Thoracic aorta (tissue), 2 donors: ENCODE results near the gene NEDD1. TPM values are rescaled to one million over a fixed set of nuclear protein-coding genes. Genes with fewer than 3 reads are reported as not detected.

Experiments used
- ATAC-seq: fragments of 150-250 bp; one replicate; pipeline ENCODE4 v1.8.0; 2017; ENCODE audit warnings: low read depth; ENCODE audit not compliant: insufficient number of reproducible peaks, low FRiP score
- DNase-seq: peaks from one replicate; pipeline ENCODE4 v3.0.0-alpha.2; 2020; ENCODE audit warnings: low spot score
- H3K27ac ChIP-seq, 2 donors: fragments of 200-600 bp; sonication (generic); 1 replicate in 1 of 2; 2 replicates in 1 of 2; pipeline ENCODE4 v1.5.1; 2016; ENCODE audit warnings: mild to moderate bottlenecking in 2 of 2, moderate library complexity in 2 of 2
- H3K27me3 ChIP-seq: fragments of 200-600 bp; sonication (generic); replicated peaks from 2 replicates; pipeline ENCODE4 v1.6.0; 2016; ENCODE audit warnings: mild to moderate bottlenecking; ENCODE audit not compliant: insufficient read depth
- H3K36me3 ChIP-seq: fragments of 200-600 bp; sonication (generic); one replicate; pipeline ENCODE4 v1.5.1; 2016
- H3K4me1 ChIP-seq, 2 donors: fragments of 200-600 bp; sonication (generic); 1 replicate in 1 of 2; 2 replicates in 1 of 2; pipeline versions ENCODE4 v1.5.1 to v1.6.0; 2016; ENCODE audit warnings: low read depth in 2 of 2, mild to moderate bottlenecking in 1 of 2; ENCODE audit not compliant: control insufficient read depth in 1 of 2
- H3K4me3 ChIP-seq: fragments of 200-600 bp; sonication (generic); 2 replicates; pipeline ENCODE4 v1.5.1; 2016; ENCODE audit warnings: mild to moderate bottlenecking
- H3K9me3 ChIP-seq: fragments of 200-600 bp; sonication (generic); 2 replicates; pipeline ENCODE4 v1.5.1; 2016
- CTCF ChIP-seq: fragments of 200-600 bp; sonication (generic); IDR thresholded peaks from one replicate; pipeline ENCODE4 v1.5.1; 2019; ENCODE audit warnings: antibody characterized with exemption
- total RNA-seq, 2 donors: library from RNA; depleted of rRNA; stranded (reverse); fragments of >200 nt; gene quantifications; one replicate each; pipeline versions ENCODE4 v1.1.0 to v1.2.3, GENCODE V29; 2016

The NEDD1 gene
- total RNA-seq, 2 donors from 2014 or later: 11.5 to 35.6 TPM

- Histone ChIP-seq H3K4me1 (no peaks in the 10 kb centered on the region), H3K27me3 (no peaks in the 10 kb centered on the region), H3K27ac (no peak overlapping the region), H3K36me3 (no peaks in the 10 kb centered on the region), H3K4me3 (no peak overlapping the region), H3K9me3 (no peaks in the 10 kb centered on the region)
- TF ChIP-seq CTCF: no peak
- ATAC-seq (no peak), DNase-seq (no peak)
These were observed 23.5 kb upstream of the NEDD1 start for GRCh38 chr12:96883571-96883970.

GRCh38 chr12:96886998-96887677, 19.9 kb upstream of the NEDD1 start:
- no peaks in the 10 kb centered on the region for H3K4me1 ChIP-seq
- H3K9me3 ChIP-seq: no peaks in the 10 kb centered on the region
- no peak for TF ChIP-seq CTCF
- H3K27ac ChIP-seq: no peak overlapping the region
- ATAC-seq (no peak), DNase-seq (no peak)
- H3K4me3 ChIP-seq: no peak overlapping the region
- H3K36me3 ChIP-seq: no peaks in the 10 kb centered on the region
- H3K27me3 ChIP-seq: no peaks in the 10 kb centered on the region

GRCh38 chr12:96889273-96889933, 17.7 kb upstream of the NEDD1 start:
- TF ChIP-seq CTCF: no peak
- Histone ChIP-seq H3K9me3 (no peaks in the 10 kb centered on the region), H3K27me3 (no peaks in the 10 kb centered on the region), H3K36me3 (no peaks in the 10 kb centered on the region), H3K4me1 (no peaks in the 10 kb centered on the region), H3K27ac (no peak overlapping the region), H3K4me3 (no peak overlapping the region)
- DNase-seq (no peak), ATAC-seq (no peak)

GRCh38 chr12:96890331-96890730, 16.7 kb upstream of the NEDD1 start:
- TF ChIP-seq CTCF: no peak

GRCh38 chr12:96892104-96892503, 15.0 kb upstream of the NEDD1 start:
- H3K4me1 ChIP-seq: no peaks in the 10 kb centered on the region
- no peaks in the 10 kb centered on the region for H3K9me3 ChIP-seq
- ATAC-seq: no peak
- H3K4me3 ChIP-seq: no peak overlapping the region
- H3K27me3 ChIP-seq: no peaks in the 10 kb centered on the region
- no peaks in the 10 kb centered on the region for H3K36me3 ChIP-seq
- H3K27ac ChIP-seq: no peak overlapping the region
- no peak for TF ChIP-seq CTCF
- no peak for DNase-seq

More at GRCh38 chr12:96890331-96890730, 16.7 kb upstream of the NEDD1 start:
- no peak overlapping the region for H3K27ac ChIP-seq
- ATAC-seq (no peak), DNase-seq (no peak)
- H3K36me3 ChIP-seq: no peaks in the 10 kb centered on the region
- no peak overlapping the region for H3K4me3 ChIP-seq
- no peaks in the 10 kb centered on the region for H3K4me1 ChIP-seq
- no peaks in the 10 kb centered on the region for H3K27me3 ChIP-seq
- H3K9me3 ChIP-seq: no peaks in the 10 kb centered on the region
